GM12872 (cell line): Measurements from ENCODE around the gene RAPGEF4.

Experiments
- CTCF ChIP-seq: IDR thresholded peaks from 3 replicates; pipeline ENCODE4 v1.5.1; 2011; ENCODE audit warnings: low read depth, mild to moderate bottlenecking, low read length, moderate library complexity; ENCODE audit not compliant: insufficient read depth

The RAPGEF4 gene

GRCh38 chr2:173043476-173043875 lies 307.8 kb downstream of the RAPGEF4 start:
- TF ChIP-seq CTCF = no peak

- TF ChIP-seq CTCF = no peak
These were observed 308.4 kb downstream of the RAPGEF4 start for GRCh38 chr2:173043897-173044519.

GRCh38 chr2:173044686-173045085 lies 309.0 kb downstream of the RAPGEF4 start:
- TF ChIP-seq CTCF = no peak

- TF ChIP-seq CTCF = no peak
These were observed 309.5 kb downstream of the RAPGEF4 start for GRCh38 chr2:173045181-173045580.

- no peak for TF ChIP-seq CTCF
These were observed 312.9 kb downstream of the RAPGEF4 start for GRCh38 chr2:173048522-173048896.

- no peak for TF ChIP-seq CTCF
These were observed 313.4 kb downstream of the RAPGEF4 start for GRCh38 chr2:173048897-173049661.

- no peak for TF ChIP-seq CTCF
These were observed 314.2 kb downstream of the RAPGEF4 start for GRCh38 chr2:173049831-173050230.
